CD1c-positive myeloid dendritic cell (primary cell): ENCODE data around the gene APOE.
A peak's percentile ranks its signal among the peaks of the same experiment; 100 is the strongest.

Source experiments
- DNase-seq: peaks from one replicate; pipeline ENCODE4 v3.0.0-alpha.2; 2016; ENCODE audit errors: extremely low spot score

Gene APOE

DNA sequence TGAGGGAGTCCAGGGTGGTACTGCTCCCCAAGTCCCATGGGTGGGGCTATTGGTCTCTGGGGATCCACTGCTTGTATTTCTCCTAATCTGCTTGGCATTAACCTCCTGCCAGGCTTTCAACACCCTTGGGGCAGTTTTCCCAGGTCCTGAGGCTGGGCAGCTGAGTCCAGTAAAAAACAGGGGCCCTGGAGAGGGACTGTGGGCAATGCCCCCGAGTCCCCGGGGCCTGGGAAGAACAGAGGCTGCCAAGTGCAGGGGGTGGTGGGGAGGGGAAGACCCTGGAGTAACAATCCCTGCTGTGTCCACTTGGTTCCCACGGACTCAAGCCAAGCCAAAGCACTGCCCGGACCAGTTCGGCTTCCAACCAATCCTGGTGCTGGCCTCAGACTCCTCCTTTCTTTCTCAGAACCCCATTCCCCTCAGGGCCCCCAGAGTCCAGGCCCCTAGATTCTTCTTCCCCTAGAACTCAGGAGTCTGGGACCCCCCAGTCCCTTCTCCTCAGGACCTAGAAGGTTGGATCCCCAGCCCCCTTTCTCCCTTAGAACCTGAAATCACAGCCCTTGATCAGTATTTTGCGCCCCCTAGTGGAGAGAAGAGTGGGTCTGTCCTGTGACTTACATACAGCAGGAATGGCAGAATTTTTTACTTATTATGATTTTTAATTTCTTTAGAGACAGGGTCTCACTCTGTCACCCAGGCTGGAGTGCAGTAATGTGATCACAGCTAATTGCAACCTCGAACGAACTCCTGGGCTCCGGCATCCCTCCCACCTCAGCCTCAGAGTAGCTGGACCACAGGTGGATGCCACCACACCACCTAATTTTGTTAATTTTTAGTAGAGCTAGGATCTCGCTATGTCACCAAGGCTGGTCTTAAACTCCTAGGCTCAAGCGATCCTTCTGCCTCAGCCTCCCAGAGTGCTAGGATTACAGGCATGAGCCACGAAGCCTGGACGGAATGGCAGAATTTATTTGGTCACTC lies 45.9 kb downstream of the APOE start:
- DNase-seq = peak; percentile 88

DNA sequence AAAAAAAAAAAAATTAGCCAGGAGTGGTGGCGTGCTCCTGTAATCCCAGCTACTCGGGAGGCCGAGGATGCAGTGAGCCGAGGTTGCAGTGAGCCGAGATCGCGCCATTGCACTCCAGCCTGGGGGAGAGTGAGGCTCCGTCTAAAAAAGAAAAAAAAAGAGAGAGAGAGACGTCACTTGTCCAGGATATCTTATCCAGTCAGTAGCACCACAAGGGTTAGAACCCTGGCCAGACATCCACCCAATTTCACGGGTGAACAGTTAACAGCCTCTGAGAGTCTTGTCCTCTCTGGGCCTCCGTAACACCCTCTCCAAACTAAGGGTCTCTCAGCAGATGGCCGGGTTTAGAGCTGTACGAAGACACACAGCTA lies 48.7 kb downstream of the APOE start:
- no peak for DNase-seq

- peak; percentile 98 for DNase-seq
Observed at GRCh38 chr19:44954649-44955504, 49.3 kb downstream of the APOE start, which contains the start of gene CLPTM1. Gene CLPTM1, plus strand, starts transcription at chr19:44955380. Its CDS starts 16 bp downstream, at chr19:44955396.

GRCh38 chr19:44955505-44956439 lies 50.2 kb downstream of the APOE start:
- DNase-seq = no peak

GRCh38 chr19:44957526-44957925 lies 51.9 kb downstream of the APOE start:
- DNase-seq = no peak

- DNase-seq = no peak
Observed at GRCh38 chr19:44958090-44958489, 52.5 kb downstream of the APOE start.
